Measurements from ENCODE around the gene FGD3. TPM values are rescaled to one million over a fixed set of nuclear protein-coding genes. Genes with fewer than 3 reads are reported as not detected.

FGD3 gene
- total RNA-seq, 1 donor from 2014 or later, result 0.46 TPM

DNA sequence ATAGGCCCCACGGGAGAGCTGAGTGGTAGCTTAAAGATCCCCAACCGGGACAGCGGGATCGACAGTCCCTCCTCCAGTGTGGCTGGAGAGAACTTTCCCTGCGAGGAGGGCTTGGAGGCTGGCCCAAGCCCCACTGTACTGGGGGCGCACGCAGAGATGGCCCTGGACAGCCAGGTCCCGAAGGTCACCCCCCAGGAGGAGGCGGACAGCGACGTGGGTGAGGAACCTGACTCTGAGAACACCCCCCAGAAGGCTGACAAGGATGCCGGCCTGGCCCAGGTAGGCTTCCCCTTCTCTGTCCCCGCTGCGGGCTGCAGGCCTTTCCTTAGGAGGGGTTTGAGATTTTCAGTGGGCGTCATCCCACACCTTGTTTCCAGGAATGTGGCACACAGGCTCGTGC, 29.1 kb downstream of the FGD3 start:
- H3K27me3 ChIP-seq (ENCODE audit: control insufficient read depth, insufficient read depth, low read length), result peaks cover 3% of the 10 kb centered on the region
- TF ChIP-seq, protein P1, sequence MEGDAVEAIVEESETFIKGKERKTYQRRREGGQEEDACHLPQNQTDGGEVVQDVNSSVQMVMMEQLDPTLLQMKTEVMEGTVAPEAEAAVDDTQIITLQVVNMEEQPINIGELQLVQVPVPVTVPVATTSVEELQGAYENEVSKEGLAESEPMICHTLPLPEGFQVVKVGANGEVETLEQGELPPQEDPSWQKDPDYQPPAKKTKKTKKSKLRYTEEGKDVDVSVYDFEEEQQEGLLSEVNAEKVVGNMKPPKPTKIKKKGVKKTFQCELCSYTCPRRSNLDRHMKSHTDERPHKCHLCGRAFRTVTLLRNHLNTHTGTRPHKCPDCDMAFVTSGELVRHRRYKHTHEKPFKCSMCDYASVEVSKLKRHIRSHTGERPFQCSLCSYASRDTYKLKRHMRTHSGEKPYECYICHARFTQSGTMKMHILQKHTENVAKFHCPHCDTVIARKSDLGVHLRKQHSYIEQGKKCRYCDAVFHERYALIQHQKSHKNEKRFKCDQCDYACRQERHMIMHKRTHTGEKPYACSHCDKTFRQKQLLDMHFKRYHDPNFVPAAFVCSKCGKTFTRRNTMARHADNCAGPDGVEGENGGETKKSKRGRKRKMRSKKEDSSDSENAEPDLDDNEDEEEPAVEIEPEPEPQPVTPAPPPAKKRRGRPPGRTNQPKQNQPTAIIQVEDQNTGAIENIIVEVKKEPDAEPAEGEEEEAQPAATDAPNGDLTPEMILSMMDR (IDR thresholded peaks at IDR 0.05; ENCODE audit: insufficient read depth, low read length, poor library complexity, severe bottlenecking), result no peak
- no peak overlapping the region for H3K4me3 ChIP-seq (ENCODE audit: low read depth, low read length)
- DNase-seq (ENCODE audit: low read depth), result no peak
- no peaks in the 10 kb centered on the region for H3K36me3 ChIP-seq (ENCODE audit: control insufficient read depth, insufficient read depth, low read length)

DNA sequence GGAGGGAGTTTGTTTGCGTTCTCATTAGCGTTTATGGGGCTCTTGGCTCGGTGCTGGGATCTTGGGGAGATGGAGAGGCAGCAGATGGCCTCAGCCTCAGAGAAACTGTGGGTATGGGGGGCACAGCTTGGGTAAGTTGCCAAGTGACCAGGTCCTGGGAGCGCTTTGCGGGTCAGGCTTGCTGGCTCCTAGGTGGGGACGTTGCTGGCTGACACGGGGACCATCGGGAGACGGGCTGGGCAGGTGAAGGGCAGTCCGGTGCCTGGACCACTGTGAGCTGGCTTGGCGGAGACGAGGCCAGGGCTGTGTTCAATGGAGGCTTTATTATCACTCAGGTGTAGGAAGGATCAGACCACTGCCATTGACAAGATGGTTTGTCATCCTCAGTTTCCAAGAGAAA, 30.0 kb downstream of the FGD3 start:
- Histone ChIP-seq H3K27me3 (ENCODE audit: control insufficient read depth, insufficient read depth, low read length) (peaks cover 3% of the 10 kb centered on the region), H3K4me3 (ENCODE audit: low read depth, low read length) (no peak overlapping the region), H3K36me3 (ENCODE audit: control insufficient read depth, insufficient read depth, low read length) (no peaks in the 10 kb centered on the region)
- TF ChIP-seq, protein P1 (IDR thresholded peaks at IDR 0.05; ENCODE audit: insufficient read depth, low read length, poor library complexity, severe bottlenecking), result no peak
- DNase-seq (ENCODE audit: low read depth), result no peak

DNA sequence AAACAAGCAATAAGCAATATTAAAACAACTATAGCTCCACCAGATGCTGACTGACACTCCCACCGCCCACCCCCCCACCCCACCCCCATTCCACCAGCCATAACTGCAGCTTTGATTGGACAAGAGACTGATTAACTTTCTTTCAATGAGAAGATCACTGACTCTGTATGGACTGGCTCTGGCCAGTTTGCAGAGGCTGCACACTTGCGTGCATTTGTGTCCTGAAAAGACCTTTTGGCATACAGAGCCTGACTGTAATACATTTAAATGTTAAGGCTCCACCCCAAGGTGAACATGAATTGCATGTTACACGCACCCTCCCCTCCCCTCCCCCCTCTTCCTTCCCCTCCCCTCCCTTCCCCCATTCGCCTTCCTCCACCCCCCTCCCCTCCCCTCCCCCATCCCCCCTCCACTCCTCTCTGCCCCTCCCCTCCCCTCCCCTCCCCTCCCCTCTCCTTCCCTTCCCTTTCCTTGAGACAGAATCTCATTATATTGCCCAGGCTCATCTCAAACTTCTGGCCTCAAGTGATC, 31.1 kb downstream of the FGD3 start:
- DNase-seq (ENCODE audit: low read depth), result no peak
- no peak overlapping the region for H3K4me3 ChIP-seq (ENCODE audit: low read depth, low read length)
- no peaks in the 10 kb centered on the region for H3K36me3 ChIP-seq (ENCODE audit: control insufficient read depth, insufficient read depth, low read length)
- H3K27me3 ChIP-seq (ENCODE audit: control insufficient read depth, insufficient read depth, low read length), result peaks cover 3% of the 10 kb centered on the region
- TF ChIP-seq, protein P1 (IDR thresholded peaks at IDR 0.05; ENCODE audit: insufficient read depth, low read length, poor library complexity, severe bottlenecking), result no peak

DNA sequence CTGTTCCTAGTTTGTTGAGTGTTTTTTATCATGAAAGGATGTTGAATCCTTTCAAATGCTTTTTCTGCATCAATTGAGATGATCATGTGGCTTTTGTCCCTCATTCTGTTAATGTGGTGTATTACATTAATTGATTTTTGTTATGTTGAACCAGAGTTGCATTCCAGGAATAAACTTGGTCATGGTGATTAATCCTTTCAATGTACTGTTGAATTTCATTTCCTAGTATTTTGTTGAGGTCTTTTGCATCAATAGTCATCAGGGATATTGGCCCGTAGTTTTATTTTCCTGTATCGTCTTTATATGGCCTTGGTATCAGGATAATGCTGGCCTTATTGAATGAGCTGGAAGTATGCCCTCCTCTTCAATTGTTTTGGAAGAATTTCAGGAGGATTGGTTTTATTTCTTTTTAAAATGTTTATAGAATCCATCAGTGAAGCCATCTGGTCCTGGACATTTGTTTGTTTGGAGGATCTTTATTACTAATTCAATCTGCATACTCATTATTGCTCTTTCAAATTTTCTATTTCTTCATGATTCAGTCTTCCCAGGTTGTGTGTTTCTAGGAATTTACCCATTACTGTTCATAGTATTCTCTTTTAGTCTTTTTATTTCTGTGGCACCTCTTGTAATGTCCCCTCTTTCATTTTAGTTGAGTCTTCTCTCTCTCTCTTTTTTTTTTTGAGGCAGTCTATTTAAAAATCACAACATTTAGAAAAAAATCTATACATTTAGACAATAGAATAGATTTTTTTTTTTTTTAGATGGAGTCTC, 32.1 kb downstream of the FGD3 start:
- Histone ChIP-seq H3K36me3 (ENCODE audit: control insufficient read depth, insufficient read depth, low read length) (no peaks in the 10 kb centered on the region), H3K4me3 (ENCODE audit: low read depth, low read length) (no peak overlapping the region), H3K27me3 (ENCODE audit: control insufficient read depth, insufficient read depth, low read length) (peaks cover 1% of the 10 kb centered on the region)
- DNase-seq (ENCODE audit: low read depth), result no peak
- TF ChIP-seq, protein P1 (IDR thresholded peaks at IDR 0.05; ENCODE audit: insufficient read depth, low read length, poor library complexity, severe bottlenecking), result no peak

DNA sequence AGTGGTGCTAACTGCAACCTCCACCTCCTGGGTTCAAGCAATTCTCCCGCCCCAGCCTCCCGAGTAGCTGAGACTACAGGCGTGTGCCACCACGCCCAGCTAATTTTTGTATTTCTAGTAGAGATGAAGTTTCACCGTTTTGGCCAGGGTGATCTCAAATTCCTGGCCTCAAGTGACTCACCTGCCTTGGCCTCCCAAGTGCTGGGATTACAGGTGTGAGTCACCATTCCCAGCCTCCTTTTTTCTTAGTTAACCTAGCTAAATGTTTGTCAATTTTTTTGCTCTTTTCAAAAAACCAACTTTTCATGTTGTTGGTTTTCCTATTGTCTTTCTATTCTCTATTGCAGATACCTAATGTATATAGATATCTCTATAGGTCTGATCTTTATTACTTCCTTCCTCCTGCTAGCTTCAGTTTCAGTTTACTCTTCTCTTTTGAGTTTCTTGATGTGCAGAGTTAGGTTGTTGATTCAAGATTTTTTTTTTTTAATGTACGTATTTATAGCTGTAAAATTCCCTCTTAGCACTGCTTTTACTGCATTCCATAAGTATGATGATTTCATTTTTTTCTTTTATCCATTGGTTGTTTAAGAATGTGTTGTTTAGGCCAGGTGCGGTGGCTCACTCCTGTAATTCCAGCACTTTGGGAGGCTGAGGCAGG, 32.9 kb downstream of the FGD3 start:
- no peak for DNase-seq (ENCODE audit: low read depth)
- H3K27me3 ChIP-seq (ENCODE audit: control insufficient read depth, insufficient read depth, low read length), result no peaks in the 10 kb centered on the region
- H3K36me3 ChIP-seq (ENCODE audit: control insufficient read depth, insufficient read depth, low read length), result no peaks in the 10 kb centered on the region
- TF ChIP-seq, protein P1 (IDR thresholded peaks at IDR 0.05; ENCODE audit: insufficient read depth, low read length, poor library complexity, severe bottlenecking), result no peak
- H3K4me3 ChIP-seq (ENCODE audit: low read depth, low read length), result no peak overlapping the region

All from kidney epithelial cell (primary cell).